ENCODE data around the gene SOCS6. TPM values are rescaled to one million over a fixed set of nuclear protein-coding genes. Genes with fewer than 3 reads are reported as not detected.

The SOCS6 gene
- total RNA-seq, 1 donor from 2014 or later = 12.4 TPM

DNA sequence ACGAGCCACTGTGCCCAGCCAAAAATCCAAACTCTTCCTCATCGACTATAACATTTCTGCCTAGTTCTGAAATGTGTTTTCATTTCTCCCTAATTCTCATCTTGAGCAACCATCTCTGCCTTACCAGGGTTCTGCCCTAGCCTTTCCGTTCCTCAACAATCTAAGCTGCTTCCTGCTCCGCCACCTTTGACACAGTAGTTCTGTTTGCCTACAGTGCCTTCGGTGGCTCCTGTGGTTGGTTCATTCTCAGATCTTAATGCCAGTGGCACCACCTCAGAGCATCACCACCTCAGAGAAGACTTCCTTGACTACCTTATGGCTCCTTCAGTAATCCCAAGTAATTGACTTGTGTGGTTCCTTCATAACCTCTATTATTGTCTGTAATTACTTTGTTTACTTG, 3.8 kb downstream of the SOCS6 start:
- no peak overlapping the region for H3K27ac Mint-ChIP-seq (ENCODE audit: unreplicated experiment)

DNA sequence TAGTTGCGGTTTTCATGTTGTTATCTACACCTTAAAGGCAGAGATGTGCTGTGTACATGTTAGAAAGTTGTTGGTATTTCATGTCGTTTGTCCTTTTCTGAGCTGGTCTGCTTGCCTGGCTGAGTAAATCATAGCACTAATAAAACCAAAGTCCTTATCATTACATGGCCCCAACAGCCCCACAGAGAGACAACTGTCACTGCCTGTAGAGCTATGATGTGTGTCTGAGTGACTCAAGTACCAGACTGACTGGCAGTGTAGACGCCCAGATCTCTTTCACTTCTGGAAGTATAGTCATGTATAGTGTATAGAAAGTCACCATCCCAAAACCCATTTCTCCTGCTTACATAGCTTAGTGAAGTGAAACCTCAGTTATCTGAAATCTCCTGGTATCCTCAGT, 4.3 kb downstream of the SOCS6 start:
- no peak for DNase-seq
- no peaks in the 10 kb centered on the region for H3K36me3 Mint-ChIP-seq (ENCODE audit: unreplicated experiment)
- peaks cover 5% of the 10 kb centered on the region for H3K9me3 Mint-ChIP-seq (ENCODE audit: unreplicated experiment)
- H3K4me1 Mint-ChIP-seq (ENCODE audit: low read depth, unreplicated experiment) = peaks cover 37% of the 10 kb centered on the region
- H3K27me3 Mint-ChIP-seq (ENCODE audit: unreplicated experiment) = peaks cover 5% of the 10 kb centered on the region
- no peak overlapping the region for H3K27ac Mint-ChIP-seq (ENCODE audit: unreplicated experiment)
- TF ChIP-seq, protein P1, sequence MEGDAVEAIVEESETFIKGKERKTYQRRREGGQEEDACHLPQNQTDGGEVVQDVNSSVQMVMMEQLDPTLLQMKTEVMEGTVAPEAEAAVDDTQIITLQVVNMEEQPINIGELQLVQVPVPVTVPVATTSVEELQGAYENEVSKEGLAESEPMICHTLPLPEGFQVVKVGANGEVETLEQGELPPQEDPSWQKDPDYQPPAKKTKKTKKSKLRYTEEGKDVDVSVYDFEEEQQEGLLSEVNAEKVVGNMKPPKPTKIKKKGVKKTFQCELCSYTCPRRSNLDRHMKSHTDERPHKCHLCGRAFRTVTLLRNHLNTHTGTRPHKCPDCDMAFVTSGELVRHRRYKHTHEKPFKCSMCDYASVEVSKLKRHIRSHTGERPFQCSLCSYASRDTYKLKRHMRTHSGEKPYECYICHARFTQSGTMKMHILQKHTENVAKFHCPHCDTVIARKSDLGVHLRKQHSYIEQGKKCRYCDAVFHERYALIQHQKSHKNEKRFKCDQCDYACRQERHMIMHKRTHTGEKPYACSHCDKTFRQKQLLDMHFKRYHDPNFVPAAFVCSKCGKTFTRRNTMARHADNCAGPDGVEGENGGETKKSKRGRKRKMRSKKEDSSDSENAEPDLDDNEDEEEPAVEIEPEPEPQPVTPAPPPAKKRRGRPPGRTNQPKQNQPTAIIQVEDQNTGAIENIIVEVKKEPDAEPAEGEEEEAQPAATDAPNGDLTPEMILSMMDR (IDR thresholded peaks at IDR 0.05; ENCODE audit: partially characterized antibody, unreplicated experiment) = no peak
- no peak overlapping the region for H3K4me3 Mint-ChIP-seq (ENCODE audit: unreplicated experiment)

More for the DNA sequence above, 3.8 kb downstream of the SOCS6 start:
- Mint-ChIP-seq H3K27me3 (ENCODE audit: unreplicated experiment) (peaks cover 5% of the 10 kb centered on the region), H3K4me1 (ENCODE audit: low read depth, unreplicated experiment) (peaks cover 37% of the 10 kb centered on the region), H3K36me3 (ENCODE audit: unreplicated experiment) (no peaks in the 10 kb centered on the region), H3K4me3 (ENCODE audit: unreplicated experiment) (no peak overlapping the region), H3K9me3 (ENCODE audit: unreplicated experiment) (peaks cover 5% of the 10 kb centered on the region)
- DNase-seq = no peak
- TF ChIP-seq, protein P1 (IDR thresholded peaks at IDR 0.05; ENCODE audit: partially characterized antibody, unreplicated experiment) = no peak

DNA sequence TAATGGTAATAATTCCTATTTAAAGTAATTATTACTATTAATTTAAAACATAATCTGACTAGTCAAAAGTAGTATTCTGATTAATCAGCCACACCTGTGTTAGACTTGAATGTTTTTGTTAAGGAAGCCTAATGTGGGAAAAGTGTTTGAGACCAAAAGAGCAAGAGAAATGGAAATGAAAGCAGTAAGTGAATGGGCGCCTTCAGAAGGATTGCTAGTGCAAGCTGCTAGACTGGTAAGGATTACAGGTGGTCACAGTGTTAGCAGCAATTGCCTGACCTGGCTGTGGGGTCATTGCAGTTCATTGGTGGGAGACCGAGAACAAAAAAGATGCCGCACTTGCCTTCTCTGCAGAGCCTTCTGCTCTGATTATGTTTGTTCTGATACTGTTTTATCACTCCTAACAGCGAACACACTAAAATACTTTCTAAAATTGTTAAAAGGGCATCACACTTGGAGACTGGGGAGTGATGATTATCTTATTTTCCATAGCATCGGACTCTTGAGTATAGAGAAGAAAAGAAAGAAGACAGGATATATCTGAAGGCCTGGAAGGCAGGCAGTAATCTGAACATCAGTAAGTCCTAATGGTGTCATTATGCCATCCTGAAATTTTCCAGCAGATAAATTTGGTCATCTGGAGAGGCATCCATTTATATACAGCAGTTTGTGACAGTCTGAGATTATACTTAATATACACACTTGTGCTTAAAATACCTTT, 5.8 kb downstream of the SOCS6 start:
- H3K4me1 Mint-ChIP-seq (ENCODE audit: low read depth, unreplicated experiment) = peaks cover 37% of the 10 kb centered on the region
- H3K4me3 Mint-ChIP-seq (ENCODE audit: unreplicated experiment) = no peak overlapping the region
- no peak overlapping the region for H3K27ac Mint-ChIP-seq (ENCODE audit: unreplicated experiment)

DNA sequence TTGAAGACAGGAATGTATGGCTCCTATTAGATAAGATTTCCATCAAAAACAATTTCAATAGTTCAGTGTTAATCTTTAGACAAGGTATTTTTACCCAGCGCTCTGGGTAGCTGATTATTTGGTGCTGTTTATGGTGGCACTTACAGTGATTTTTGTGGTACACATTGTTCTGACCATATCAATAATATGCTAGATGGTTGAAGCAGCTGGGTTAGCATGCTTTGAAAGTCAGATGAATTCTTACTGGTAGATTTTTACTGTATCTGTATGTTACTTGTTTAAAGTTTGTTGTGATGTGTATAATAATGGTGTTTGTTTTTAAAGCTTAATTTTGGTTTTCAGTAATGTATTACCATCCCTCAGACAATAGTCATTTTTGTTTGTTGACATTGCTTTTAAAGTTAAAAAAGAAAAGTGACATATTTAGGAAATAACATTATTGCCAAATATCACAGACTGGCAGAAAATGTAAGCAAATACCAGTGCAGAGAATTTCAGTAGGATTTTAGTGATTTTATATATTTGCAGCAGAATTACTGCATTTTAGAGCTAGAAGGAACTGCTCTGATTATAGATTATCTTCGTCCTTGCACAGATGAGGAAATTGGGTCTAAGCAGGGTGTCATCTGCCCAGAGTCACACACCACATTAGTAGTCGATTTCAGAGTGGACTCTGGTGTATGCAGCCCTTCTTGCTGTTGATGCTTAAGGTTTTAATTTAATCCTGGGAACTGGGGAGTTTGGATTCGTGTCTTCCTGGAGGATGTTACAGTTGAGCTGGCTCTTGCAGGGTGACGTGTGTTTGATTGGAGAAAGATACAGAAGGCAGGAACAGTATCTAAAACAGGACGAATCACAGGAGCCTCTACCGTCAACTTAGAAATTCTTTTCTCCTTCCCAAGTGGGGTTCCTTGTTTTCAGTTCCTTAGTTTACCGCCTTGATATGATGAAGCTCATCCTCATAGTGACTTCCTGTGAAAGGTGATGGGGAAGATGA, 6.6 kb downstream of the SOCS6 start:
- Mint-ChIP-seq H3K27me3 (ENCODE audit: unreplicated experiment) (no peaks in the 10 kb centered on the region), H3K27ac (ENCODE audit: unreplicated experiment) (peak overlapping the region; percentile 20), H3K36me3 (ENCODE audit: unreplicated experiment) (no peaks in the 10 kb centered on the region), H3K4me3 (ENCODE audit: unreplicated experiment) (peak overlapping the region; percentile 1), H3K4me1 (ENCODE audit: low read depth, unreplicated experiment) (peaks cover 37% of the 10 kb centered on the region), H3K9me3 (ENCODE audit: unreplicated experiment) (peaks cover 1% of the 10 kb centered on the region)
- no peak for DNase-seq
- TF ChIP-seq, protein P1 (IDR thresholded peaks at IDR 0.05; ENCODE audit: partially characterized antibody, unreplicated experiment) = no peak

More for the DNA sequence above, 5.8 kb downstream of the SOCS6 start:
- DNase-seq = no peak
- H3K27me3 Mint-ChIP-seq (ENCODE audit: unreplicated experiment) = peaks cover 5% of the 10 kb centered on the region
- TF ChIP-seq, protein P1 (IDR thresholded peaks at IDR 0.05; ENCODE audit: partially characterized antibody, unreplicated experiment) = no peak
- H3K9me3 Mint-ChIP-seq (ENCODE audit: unreplicated experiment) = peaks cover 5% of the 10 kb centered on the region
- H3K36me3 Mint-ChIP-seq (ENCODE audit: unreplicated experiment) = no peaks in the 10 kb centered on the region
